PC-3 (cell line): Measurements from ENCODE around the gene CYP1B1. TPM values are rescaled to one million over a fixed set of nuclear protein-coding genes. Genes with fewer than 3 reads are reported as not detected.
A peak's percentile ranks its signal among the peaks of the same experiment; 100 is the strongest.

Experiments
- ATAC-seq: fragments of 200-7000 bp; cut with Tn5 transposase; 2 replicates; pipeline ENCODE4 v1.9.1; 2020; ENCODE audit warnings: mild to moderate bottlenecking, moderate library complexity
- BruUV-seq: library from RNA; stranded (reverse); fragments of 400-500 nt; replicated peaks from 2 replicates; lab custom pipeline; 2021; lab: Mats Ljungman, UMichigan
- CTCF ChIA-PET: fragments of 300-600 bp; sonication (Branson Sonifier 250); formaldehyde crosslinking; loops from one replicate; lab custom pipeline; 2022; ENCODE audit warnings: antibody characterized with exemption; lab: Charles Lee
- POLR2A ChIA-PET: fragments of 300-600 bp; sonication (Branson Sonifier 250); formaldehyde crosslinking; loops from one replicate; lab custom pipeline; 2022; ENCODE audit warnings: antibody characterized with exemption; ENCODE audit not compliant: unreplicated experiment; lab: Charles Lee
- DNase-seq: peaks from one replicate; pipeline ENCODE4 v3.0.0-alpha.2; 2015
- H2AFZ ChIP-seq: fragments of 300-600 bp; sonication (generic); 2 replicates; pipeline ENCODE4 v1.6.0; 2016; ENCODE audit warnings: antibody characterized with exemption, low read length
- H3F3A ChIP-seq: fragments of 300-600 bp; sonication (generic); one replicate; pipeline ENCODE4 v1.6.0; 2017; ENCODE audit warnings: antibody characterized with exemption, low read length, control low read depth, mild to moderate bottlenecking; ENCODE audit not compliant: unreplicated experiment
- H3K27ac ChIP-seq: fragments of 300-600 bp; sonication (generic); 2 replicates; pipeline ENCODE4 v1.5.1; 2016; ENCODE audit warnings: mild to moderate bottlenecking, low read length
- H3K27me3 ChIP-seq: fragments of 300-600 bp; sonication (generic); 2 replicates; pipeline ENCODE4 v1.6.1; 2016; ENCODE audit warnings: low read length, mixed read lengths
- H3K36me3 ChIP-seq: fragments of 300-600 bp; sonication (generic); 2 replicates; pipeline ENCODE4 v1.6.1; 2016; ENCODE audit warnings: low read depth, mixed run types, low read length, mixed read lengths
- H3K4me1 ChIP-seq: fragments of 300-600 bp; sonication (generic); 2 replicates; pipeline ENCODE4 v1.5.1; 2016; ENCODE audit warnings: low read length; ENCODE audit not compliant: insufficient read depth
- H3K4me2 ChIP-seq: fragments of 300-600 bp; sonication (generic); 2 replicates; pipeline ENCODE4 v1.6.0; 2016; ENCODE audit warnings: low read length
- H3K4me3 ChIP-seq: fragments of 300-600 bp; sonication (generic); 2 replicates; pipeline ENCODE4 v1.5.1; 2016; ENCODE audit warnings: mild to moderate bottlenecking, low read length, mixed read lengths
- H3K79me2 ChIP-seq: fragments of 300-600 bp; sonication (generic); 2 replicates; pipeline ENCODE4 v1.6.1; 2017; ENCODE audit warnings: low read length, mixed read lengths
- H3K9ac ChIP-seq: fragments of 300-600 bp; sonication (generic); 2 replicates; pipeline ENCODE4 v1.6.0; 2016; ENCODE audit warnings: mild to moderate bottlenecking, low read length
- H3K9me2 ChIP-seq: fragments of 300-600 bp; sonication (generic); replicated peaks from 2 replicates; pipeline ENCODE4 v1.6.1; 2016; ENCODE audit warnings: mixed run types, low read length, mixed read lengths
- H3K9me3 ChIP-seq: fragments of 300-600 bp; sonication (generic); 2 replicates; pipeline ENCODE4 v1.6.1; 2016; ENCODE audit warnings: low read length, mixed read lengths
- H4K20me1 ChIP-seq: fragments of 300-600 bp; sonication (generic); 2 replicates; pipeline ENCODE4 v1.6.1; 2016; ENCODE audit warnings: low read length, mixed read lengths
- EZH2 ChIP-seq: fragments of 300-600 bp; sonication (generic); IDR thresholded peaks from one replicate; pipeline ENCODE4 v1.6.1; 2017; ENCODE audit warnings: antibody characterized with exemption, mild to moderate bottlenecking, low read length; ENCODE audit not compliant: unreplicated experiment
- EZH2phosphoT487 ChIP-seq: fragments of 300-600 bp; sonication (generic); IDR thresholded peaks from 2 replicates; pipeline ENCODE4 v1.6.1; 2018; ENCODE audit warnings: mild to moderate bottlenecking, antibody characterized with exemption, low read length, borderline replicate concordance
- intact Hi-C: fragments of 100-400 bp; cut with micrococcal nuclease; formaldehyde crosslinking; loops from 2 replicates; pipeline ENCODE4 v1.9.0; 2023
- total RNA-seq: library from RNA; depleted of rRNA; stranded (reverse); fragments of >200 nt; gene quantifications from 2 replicates; pipeline ENCODE4 v1.2.3, GENCODE V29; 2014
- TF ChIP-seq, protein P1 (sequence below): fragments of 300-600 bp; sonication (generic); conservative IDR thresholded peaks from 2 replicates; pipeline ENCODE4 v1.5.1; 2017; ENCODE audit warnings: antibody characterized with exemption, low read depth, mild to moderate bottlenecking, low read length

CYP1B1 gene
- total RNA-seq, 1 experiment from 2014 or later, result 37.2 TPM

DNA sequence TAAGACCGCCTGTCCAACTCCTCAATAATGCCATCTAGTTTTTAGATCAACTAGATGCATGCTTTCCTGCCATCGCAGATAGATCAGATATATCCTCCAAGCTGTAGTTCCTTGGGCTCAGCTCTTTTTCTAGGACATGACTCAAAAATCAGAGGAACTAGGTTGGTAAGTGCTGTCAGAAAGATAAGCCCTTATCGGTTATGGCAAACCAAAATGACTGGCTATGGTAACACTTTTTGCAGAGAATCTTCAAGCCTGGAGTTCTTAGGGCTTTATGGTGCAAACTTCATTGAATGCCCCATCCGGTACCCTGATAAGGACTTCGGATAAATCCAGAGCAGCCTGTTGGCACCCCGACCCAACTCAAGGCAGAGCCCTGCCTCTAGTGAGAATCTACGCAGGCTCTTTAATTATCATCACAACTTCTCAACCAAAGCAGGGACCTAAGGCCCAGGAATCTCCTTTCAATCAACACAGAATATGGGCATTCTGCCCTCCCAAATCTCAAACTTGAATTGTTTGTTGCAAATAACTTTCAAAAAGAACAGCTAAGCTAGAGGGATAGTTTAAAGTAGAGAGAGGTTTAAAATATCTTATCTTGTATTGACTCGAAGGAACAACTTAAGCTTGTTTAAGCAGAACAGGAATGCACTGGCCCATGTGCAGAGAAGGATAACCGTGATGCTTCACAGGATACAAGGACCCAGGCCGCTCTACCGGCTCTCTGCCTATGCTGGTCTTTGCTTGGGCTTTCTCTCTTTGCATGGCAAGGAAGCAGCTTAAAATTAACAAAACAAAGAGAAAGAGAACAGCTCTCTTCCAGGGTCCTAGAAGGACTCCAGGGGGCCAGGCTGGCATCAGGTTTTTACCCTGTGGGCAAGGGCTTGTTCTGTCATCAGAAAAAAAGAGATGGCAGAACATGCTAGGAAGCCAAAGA lies 3.4 kb upstream of the CYP1B1 start:
- H3K4me3 ChIP-seq, result no peak overlapping the region
- no peaks in the 10 kb centered on the region for H4K20me1 ChIP-seq
- H2AFZ ChIP-seq, result no peak overlapping the region
- no peaks in the 10 kb centered on the region for H3K36me3 ChIP-seq
- H3K9me2 ChIP-seq, result no peaks in the 10 kb centered on the region
- no peak overlapping the region for H3K27ac ChIP-seq
- H3F3A ChIP-seq, result no peaks in the 10 kb centered on the region
- peaks cover 19% of the 10 kb centered on the region for H3K27me3 ChIP-seq
- no peak overlapping the region for H3K4me2 ChIP-seq
- no peaks in the 10 kb centered on the region for H3K9me3 ChIP-seq
- DNase-seq, result no peak
- ChIA-PET CTCF (interaction anchor here (0.8 kb wide), 1 partner anchor 372 kb away, joined by 3 read pairs; no protein-coding TSS in a partner anchor), POLR2A (interaction anchor here (0.5 to 0.7 kb wide), 2 partner anchors 93 to 195 kb away, joined by 3 to 4 read pairs; no protein-coding TSS in a partner anchor)
- ATAC-seq, result no peak
- no peak overlapping the region for H3K9ac ChIP-seq
- TF ChIP-seq EZH2 (no peak), EZH2phosphoT487 (no peak)
- TF ChIP-seq, protein P1, sequence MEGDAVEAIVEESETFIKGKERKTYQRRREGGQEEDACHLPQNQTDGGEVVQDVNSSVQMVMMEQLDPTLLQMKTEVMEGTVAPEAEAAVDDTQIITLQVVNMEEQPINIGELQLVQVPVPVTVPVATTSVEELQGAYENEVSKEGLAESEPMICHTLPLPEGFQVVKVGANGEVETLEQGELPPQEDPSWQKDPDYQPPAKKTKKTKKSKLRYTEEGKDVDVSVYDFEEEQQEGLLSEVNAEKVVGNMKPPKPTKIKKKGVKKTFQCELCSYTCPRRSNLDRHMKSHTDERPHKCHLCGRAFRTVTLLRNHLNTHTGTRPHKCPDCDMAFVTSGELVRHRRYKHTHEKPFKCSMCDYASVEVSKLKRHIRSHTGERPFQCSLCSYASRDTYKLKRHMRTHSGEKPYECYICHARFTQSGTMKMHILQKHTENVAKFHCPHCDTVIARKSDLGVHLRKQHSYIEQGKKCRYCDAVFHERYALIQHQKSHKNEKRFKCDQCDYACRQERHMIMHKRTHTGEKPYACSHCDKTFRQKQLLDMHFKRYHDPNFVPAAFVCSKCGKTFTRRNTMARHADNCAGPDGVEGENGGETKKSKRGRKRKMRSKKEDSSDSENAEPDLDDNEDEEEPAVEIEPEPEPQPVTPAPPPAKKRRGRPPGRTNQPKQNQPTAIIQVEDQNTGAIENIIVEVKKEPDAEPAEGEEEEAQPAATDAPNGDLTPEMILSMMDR, result no peak
- no TSS peak for BruUV-seq
- intact Hi-C loops, result loop anchor here (5.0 kb wide), 2 partner anchors 38 to 97 kb away; no protein-coding TSS in a partner anchor
- H3K79me2 ChIP-seq, result peaks cover 14% of the 10 kb centered on the region
- peaks cover 27% of the 10 kb centered on the region for H3K4me1 ChIP-seq

DNA sequence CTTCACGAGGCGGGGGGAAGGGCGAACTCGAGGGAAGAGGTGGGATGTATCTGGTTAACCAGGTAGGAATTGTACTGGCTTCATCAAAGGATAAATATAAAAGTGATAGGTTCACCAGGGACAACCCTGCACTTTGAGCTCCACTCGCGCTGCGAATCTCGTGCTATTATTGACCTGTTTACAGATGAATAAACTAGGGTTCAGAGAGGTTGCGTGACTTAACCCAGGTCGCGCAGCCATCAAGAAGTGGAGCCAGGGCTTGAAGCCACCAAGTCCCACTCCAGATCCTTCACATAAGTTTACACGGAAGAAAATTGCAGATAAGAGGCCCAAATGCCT lies 1.4 kb upstream of the CYP1B1 start:
- BruUV-seq, result TSS peak; percentile 68
- Histone ChIP-seq H3K4me1 (peaks cover 27% of the 10 kb centered on the region), H3K36me3 (no peaks in the 10 kb centered on the region), H3K4me3 (peak overlapping the region; percentile 69), H3F3A (no peaks in the 10 kb centered on the region), H3K4me2 (peak overlapping the region; percentile 83), H3K27ac (peak overlapping the region; percentile 85), H3K27me3 (peaks cover 34% of the 10 kb centered on the region), H2AFZ (peak overlapping the region; percentile 55; the same call in 1 of the 2 replicates), H3K9me3 (no peaks in the 10 kb centered on the region), H3K9ac (peak overlapping the region; percentile 90), H4K20me1 (no peaks in the 10 kb centered on the region), H3K79me2 (peaks cover 34% of the 10 kb centered on the region), H3K9me2 (no peaks in the 10 kb centered on the region)
- ChIA-PET POLR2A (no interaction called here), CTCF (no interaction called here)
- intact Hi-C loops, result loop anchor here (1.0 to 5.0 kb wide), 3 partner anchors 40 to 95 kb away; no protein-coding TSS in a partner anchor
- DNase-seq (no peak), ATAC-seq (no peak)
- TF ChIP-seq EZH2 (no peak), EZH2phosphoT487 (no peak)
- TF ChIP-seq, protein P1, result no peak
